HuH-7.5 (cell line): ENCODE results near the gene PLSCR3.
A peak's percentile ranks its signal among the peaks of the same experiment; 100 is the strongest.

Source experiments
- DNase-seq: peaks from one replicate; pipeline ENCODE4 v3.0.0; 2011; ENCODE audit warnings: low spot score

PLSCR3 gene

GRCh38 chr17:7394452-7395191, at the start of gene PLSCR3:
PLSCR3 (minus strand) TSS chr17:7394525; CDS start chr17:7394110, 415 bp downstream.
- DNase-seq: peak; percentile 87

GRCh38 chr17:7443499-7444485, 49.5 kb upstream of the PLSCR3 start:
- DNase-seq: no peak

GRCh38 chr17:7442142-7442541, 47.8 kb upstream of the PLSCR3 start:
- DNase-seq: no peak

- DNase-seq: no peak
These were observed 46.9 kb upstream of the PLSCR3 start for GRCh38 chr17:7441266-7441665.

GRCh38 chr17:7440834-7441195, 46.5 kb upstream of the PLSCR3 start:
- DNase-seq: no peak

- no peak for DNase-seq
These were observed 45.9 kb upstream of the PLSCR3 start for GRCh38 chr17:7440113-7440833.

GRCh38 chr17:7439462-7440112, 45.3 kb upstream of the PLSCR3 start, which contains the start of gene FGF11:
FGF11 (plus strand) TSS chr17:7439512; CDS start chr17:7439621, 109 bp downstream.
- DNase-seq: no peak

- no peak for DNase-seq
These were observed 44.5 kb upstream of the PLSCR3 start for GRCh38 chr17:7438656-7439460.

- no peak for DNase-seq
These were observed 43.8 kb upstream of the PLSCR3 start for GRCh38 chr17:7437950-7438614.

- DNase-seq: no peak
These were observed 43.1 kb upstream of the PLSCR3 start for GRCh38 chr17:7437369-7437863.

GRCh38 chr17:7436556-7437368, 42.4 kb upstream of the PLSCR3 start:
- DNase-seq: peak; percentile 80

GRCh38 chr17:7435676-7436555, 41.6 kb upstream of the PLSCR3 start:
- no peak for DNase-seq

- DNase-seq: no peak
These were observed 38.0 kb upstream of the PLSCR3 start for GRCh38 chr17:7432296-7432695.

- no peak for DNase-seq
These were observed 36.9 kb upstream of the PLSCR3 start for GRCh38 chr17:7431231-7431630.

GRCh38 chr17:7429722-7430121, 35.4 kb upstream of the PLSCR3 start:
- DNase-seq: no peak

GRCh38 chr17:7428557-7428956, 34.2 kb upstream of the PLSCR3 start, which contains the start of gene SPEM3:
SPEM3 (plus strand) TSS chr17:7428857; CDS start chr17:7428903, 46 bp downstream.
- no peak for DNase-seq

- no peak for DNase-seq
These were observed 33.2 kb upstream of the PLSCR3 start for GRCh38 chr17:7427549-7427948.

- DNase-seq: no peak
These were observed 32.7 kb upstream of the PLSCR3 start for GRCh38 chr17:7426896-7427489.
